ENCODE measurements around the gene NLGN1. TPM values are rescaled to one million over a fixed set of nuclear protein-coding genes. Genes with fewer than 3 reads are reported as not detected.

Gene NLGN1
- total RNA-seq, 1 donor from 2014 or later = not detected

DNA sequence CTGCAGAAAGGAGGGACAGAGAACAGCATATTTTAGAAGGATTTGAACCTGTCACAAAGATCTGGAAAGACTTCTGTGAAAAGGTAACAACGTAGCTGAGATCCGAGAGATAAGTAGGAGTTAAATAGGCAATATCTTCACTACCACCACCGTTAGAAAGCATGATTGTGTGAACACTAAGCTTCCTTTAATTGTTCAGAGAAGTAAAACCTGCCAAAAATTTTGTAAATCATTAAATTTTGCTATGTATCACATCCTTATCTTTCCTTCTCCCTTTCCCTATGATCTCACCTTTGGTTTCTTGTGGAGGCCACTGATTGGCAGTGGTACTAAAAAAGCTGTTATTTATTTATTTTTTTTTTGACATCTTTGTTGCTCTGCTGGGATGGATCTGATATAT lies 346.9 kb downstream of the NLGN1 start:
- Mint-ChIP-seq H3K9me3 (peaks cover 2% of the 10 kb centered on the region), H3K4me1 (no peaks in the 10 kb centered on the region), H3K36me3 (ENCODE audit: low read depth) (no peaks in the 10 kb centered on the region), H3K27me3 (no peaks in the 10 kb centered on the region), H3K4me3 (no peak overlapping the region), H3K27ac (no peak overlapping the region)
- ChIA-PET POLR2A (no interaction called here), CTCF (no interaction called here)
- ATAC-seq (ENCODE audit: low read depth) (no peak), DNase-seq (no peak)
- intact Hi-C loops (cut with micrococcal nuclease) = no loop called here
- TF ChIP-seq, protein P1, sequence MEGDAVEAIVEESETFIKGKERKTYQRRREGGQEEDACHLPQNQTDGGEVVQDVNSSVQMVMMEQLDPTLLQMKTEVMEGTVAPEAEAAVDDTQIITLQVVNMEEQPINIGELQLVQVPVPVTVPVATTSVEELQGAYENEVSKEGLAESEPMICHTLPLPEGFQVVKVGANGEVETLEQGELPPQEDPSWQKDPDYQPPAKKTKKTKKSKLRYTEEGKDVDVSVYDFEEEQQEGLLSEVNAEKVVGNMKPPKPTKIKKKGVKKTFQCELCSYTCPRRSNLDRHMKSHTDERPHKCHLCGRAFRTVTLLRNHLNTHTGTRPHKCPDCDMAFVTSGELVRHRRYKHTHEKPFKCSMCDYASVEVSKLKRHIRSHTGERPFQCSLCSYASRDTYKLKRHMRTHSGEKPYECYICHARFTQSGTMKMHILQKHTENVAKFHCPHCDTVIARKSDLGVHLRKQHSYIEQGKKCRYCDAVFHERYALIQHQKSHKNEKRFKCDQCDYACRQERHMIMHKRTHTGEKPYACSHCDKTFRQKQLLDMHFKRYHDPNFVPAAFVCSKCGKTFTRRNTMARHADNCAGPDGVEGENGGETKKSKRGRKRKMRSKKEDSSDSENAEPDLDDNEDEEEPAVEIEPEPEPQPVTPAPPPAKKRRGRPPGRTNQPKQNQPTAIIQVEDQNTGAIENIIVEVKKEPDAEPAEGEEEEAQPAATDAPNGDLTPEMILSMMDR (IDR thresholded peaks at IDR 0.05) = no peak

DNA sequence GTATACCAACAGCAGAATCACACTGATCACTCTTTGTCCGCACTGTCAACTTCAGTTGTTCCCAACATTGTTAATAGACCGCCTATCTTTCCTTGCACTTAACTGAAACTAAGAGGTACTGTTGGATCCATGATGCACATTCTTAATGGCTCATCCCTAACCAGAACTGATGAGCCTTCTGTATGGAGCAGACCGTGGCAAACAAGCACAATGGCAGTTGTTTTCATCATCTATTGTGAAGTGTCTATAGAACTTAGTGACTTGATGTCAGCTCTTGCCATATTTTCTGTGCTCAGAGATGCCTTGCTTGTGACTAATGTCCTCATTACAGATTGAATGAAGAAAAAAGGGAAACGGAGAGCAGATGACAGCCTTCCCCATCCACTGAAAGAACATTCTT lies 347.4 kb downstream of the NLGN1 start:
- DNase-seq (no peak), ATAC-seq (ENCODE audit: low read depth) (no peak)
- CTCF ChIA-PET = no interaction called here
- H3K36me3 Mint-ChIP-seq (ENCODE audit: low read depth) = no peaks in the 10 kb centered on the region
- no peak overlapping the region for H3K27ac Mint-ChIP-seq
- no peaks in the 10 kb centered on the region for H3K27me3 Mint-ChIP-seq
- POLR2A ChIA-PET = no interaction called here
- intact Hi-C loops (cut with micrococcal nuclease) = no loop called here
- H3K9me3 Mint-ChIP-seq = peaks cover 2% of the 10 kb centered on the region
- no peak overlapping the region for H3K4me3 Mint-ChIP-seq
- TF ChIP-seq, protein P1 (IDR thresholded peaks at IDR 0.05) = no peak
- no peaks in the 10 kb centered on the region for H3K4me1 Mint-ChIP-seq

- no peaks in the 10 kb centered on the region for H3K36me3 Mint-ChIP-seq (ENCODE audit: low read depth)
- ChIA-PET CTCF (no interaction called here), POLR2A (no interaction called here)
- H3K9me3 Mint-ChIP-seq = peaks cover 2% of the 10 kb centered on the region
- no peaks in the 10 kb centered on the region for H3K4me1 Mint-ChIP-seq
- intact Hi-C loops (cut with micrococcal nuclease) = no loop called here
- H3K27me3 Mint-ChIP-seq = no peaks in the 10 kb centered on the region
- DNase-seq = no peak
- H3K27ac Mint-ChIP-seq = no peak overlapping the region
- no peak for ATAC-seq (ENCODE audit: low read depth)
- no peak overlapping the region for H3K4me3 Mint-ChIP-seq
- TF ChIP-seq, protein P1 (IDR thresholded peaks at IDR 0.05) = no peak
Observed at GRCh38 chr3:173745952-173746682, 348.6 kb downstream of the NLGN1 start.

DNA sequence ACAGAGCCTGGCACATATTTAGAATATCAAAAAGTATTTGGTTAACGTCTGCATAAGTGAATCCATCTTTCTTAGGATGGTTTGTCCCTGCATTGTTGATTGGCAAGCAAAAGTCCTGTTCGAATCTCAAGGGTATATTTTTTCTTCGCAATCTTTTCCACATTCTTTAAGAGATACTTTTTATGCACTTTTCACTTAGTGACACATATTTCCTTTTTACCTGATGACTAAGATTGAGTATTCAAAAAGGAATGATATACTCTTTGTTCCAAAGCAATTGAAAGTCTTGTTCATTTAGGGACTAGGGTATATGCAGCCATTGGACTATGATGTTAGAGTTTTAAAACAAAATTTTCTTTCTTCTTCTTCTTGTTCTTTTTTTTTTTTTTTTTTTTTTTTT lies 349.9 kb downstream of the NLGN1 start:
- ChIA-PET POLR2A (no interaction called here), CTCF (no interaction called here)
- TF ChIP-seq, protein P1 (IDR thresholded peaks at IDR 0.05) = no peak
- H3K4me1 Mint-ChIP-seq = no peaks in the 10 kb centered on the region
- H3K27ac Mint-ChIP-seq = no peak overlapping the region
- intact Hi-C loops (cut with micrococcal nuclease) = no loop called here
- ATAC-seq (ENCODE audit: low read depth) (no peak), DNase-seq (no peak)
- H3K4me3 Mint-ChIP-seq = no peak overlapping the region
- no peaks in the 10 kb centered on the region for H3K36me3 Mint-ChIP-seq (ENCODE audit: low read depth)
- H3K9me3 Mint-ChIP-seq = peaks cover 2% of the 10 kb centered on the region
- no peaks in the 10 kb centered on the region for H3K27me3 Mint-ChIP-seq

GRCh38 chr3:173748105-173748504 lies 350.6 kb downstream of the NLGN1 start:
- Mint-ChIP-seq H3K27ac (no peak overlapping the region), H3K27me3 (no peaks in the 10 kb centered on the region), H3K9me3 (peaks cover 2% of the 10 kb centered on the region), H3K36me3 (ENCODE audit: low read depth) (no peaks in the 10 kb centered on the region), H3K4me1 (no peaks in the 10 kb centered on the region), H3K4me3 (no peak overlapping the region)
- ATAC-seq (ENCODE audit: low read depth) (no peak), DNase-seq (no peak)
- ChIA-PET CTCF (no interaction called here), POLR2A (no interaction called here)
- intact Hi-C loops (cut with micrococcal nuclease) = no loop called here
- TF ChIP-seq, protein P1 (IDR thresholded peaks at IDR 0.05) = no peak

Data from activated B cell treated with CpG ODN at 0.5 μM for 24 hours (primary cell).